GM11168 (cell line): ENCODE data around the gene RXRG.

ENCODE experiments used
- in situ Hi-C: fragments of 300-500 bp; cut with MboI; formaldehyde crosslinking; loops from one replicate; pipeline ENCODE4 v1.12.0; 2022; ENCODE audit warnings: low sequenced_read_pairs; ENCODE audit not compliant: unreplicated experiment

Gene RXRG

DNA sequence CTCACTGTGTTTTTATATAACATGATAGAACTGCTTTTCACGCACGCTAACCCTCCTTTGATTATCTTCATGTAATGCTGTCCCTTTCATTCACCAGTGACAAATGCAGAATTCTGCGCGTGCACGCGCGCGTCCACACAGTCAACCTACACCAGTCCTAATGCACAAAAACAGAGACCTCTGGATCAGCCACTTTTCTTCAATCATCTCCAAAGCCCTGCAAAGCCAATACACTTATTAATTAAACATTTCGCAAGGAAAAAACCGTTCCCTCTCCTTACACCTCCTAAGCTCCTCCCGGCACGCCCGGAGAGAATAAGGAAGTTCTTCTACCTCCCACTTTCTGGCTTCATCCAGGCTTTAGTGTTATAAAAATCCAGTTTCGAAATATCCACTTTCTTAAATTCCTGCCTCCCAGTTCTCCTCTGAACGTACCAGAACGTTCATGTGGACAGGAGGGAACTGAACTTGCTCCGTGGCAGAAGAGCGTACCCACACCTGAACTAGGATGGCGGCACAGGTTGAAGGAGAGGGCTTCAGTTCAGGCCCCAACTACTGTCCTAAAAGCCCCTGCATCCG lies 93.0 kb downstream of the RXRG start:
- in situ Hi-C loops = no loop called here
